Right lobe of liver (tissue), 4 donors: ENCODE measurements around the gene IGFL1.

Source experiments
- POLR2A ChIP-seq: fragments of 450-650 bp; IDR thresholded peaks from one replicate; pipeline ENCODE4 v1.6.1; 2017; ENCODE audit warnings: antibody characterized with exemption, mild to moderate bottlenecking
- TF ChIP-seq, protein P1 (sequence below), 4 donors: fragments of 200-600 bp in 3 of 4; fragments of 450-650 bp in 1 of 4; IDR thresholded peaks; one replicate each; pipeline versions ENCODE4 v1.5.1 to v1.8.0; 2016 to 2022; ENCODE audit warnings: antibody characterized with exemption in 4 of 4, mild to moderate bottlenecking in 2 of 4
- donor health status: DM: no; HTN: no; CAD: no.
- donor health status: DM: no; HTN: no; CAD: no.
- donor health status: DM: no; HTN: yes; CAD: no.

- no peak for TF ChIP-seq POLR2A
- TF ChIP-seq, protein P1, sequence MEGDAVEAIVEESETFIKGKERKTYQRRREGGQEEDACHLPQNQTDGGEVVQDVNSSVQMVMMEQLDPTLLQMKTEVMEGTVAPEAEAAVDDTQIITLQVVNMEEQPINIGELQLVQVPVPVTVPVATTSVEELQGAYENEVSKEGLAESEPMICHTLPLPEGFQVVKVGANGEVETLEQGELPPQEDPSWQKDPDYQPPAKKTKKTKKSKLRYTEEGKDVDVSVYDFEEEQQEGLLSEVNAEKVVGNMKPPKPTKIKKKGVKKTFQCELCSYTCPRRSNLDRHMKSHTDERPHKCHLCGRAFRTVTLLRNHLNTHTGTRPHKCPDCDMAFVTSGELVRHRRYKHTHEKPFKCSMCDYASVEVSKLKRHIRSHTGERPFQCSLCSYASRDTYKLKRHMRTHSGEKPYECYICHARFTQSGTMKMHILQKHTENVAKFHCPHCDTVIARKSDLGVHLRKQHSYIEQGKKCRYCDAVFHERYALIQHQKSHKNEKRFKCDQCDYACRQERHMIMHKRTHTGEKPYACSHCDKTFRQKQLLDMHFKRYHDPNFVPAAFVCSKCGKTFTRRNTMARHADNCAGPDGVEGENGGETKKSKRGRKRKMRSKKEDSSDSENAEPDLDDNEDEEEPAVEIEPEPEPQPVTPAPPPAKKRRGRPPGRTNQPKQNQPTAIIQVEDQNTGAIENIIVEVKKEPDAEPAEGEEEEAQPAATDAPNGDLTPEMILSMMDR (IDR thresholded peaks at IDR 0.05), result no peak
Observed at GRCh38 chr19:46204008-46204407, 25.5 kb upstream of the IGFL1 start.
